GM12872 (cell line): ENCODE results near the gene ADGRD2.

Experiments
- CTCF ChIP-seq: IDR thresholded peaks from 3 replicates; pipeline ENCODE4 v1.5.1; 2011; ENCODE audit warnings: low read depth, mild to moderate bottlenecking, low read length, moderate library complexity; ENCODE audit not compliant: insufficient read depth

ADGRD2 gene

GRCh38 chr9:124454296-124454695, 4.0 kb downstream of the ADGRD2 start:
- TF ChIP-seq CTCF = no peak

- TF ChIP-seq CTCF = no peak
Observed at GRCh38 chr9:124454791-124455443, 4.7 kb downstream of the ADGRD2 start.

GRCh38 chr9:124455820-124456219, 5.6 kb downstream of the ADGRD2 start:
- no peak for TF ChIP-seq CTCF

- no peak for TF ChIP-seq CTCF
Observed at GRCh38 chr9:124456341-124457078, 6.3 kb downstream of the ADGRD2 start.

GRCh38 chr9:124457079-124457886, 7.0 kb downstream of the ADGRD2 start:
- TF ChIP-seq CTCF = no peak

- TF ChIP-seq CTCF = no peak
Observed at GRCh38 chr9:124457887-124458431, 7.7 kb downstream of the ADGRD2 start.

GRCh38 chr9:124458441-124458840, 8.2 kb downstream of the ADGRD2 start:
- no peak for TF ChIP-seq CTCF
